Activated T-helper 1 cell treated with anti-CD3 and anti-CD28 coated beads, Interleukin-12 subunit alpha, Interleukin-12 subunit beta, Interleukin-2, Interleukin-4 antibody, amounts not matched to agents 30 ng/mL and 10 ng/mL and 1 ng/mL, durations not matched to agents 14 hours and 24 hours and 36 hours (primary cell): Measurements from ENCODE around the gene ZNF729. TPM values are rescaled to one million over a fixed set of nuclear protein-coding genes. Genes with fewer than 3 reads are reported as not detected.
"Not testable (repeated sequence)": the region's sequence is repeated elsewhere in the genome, so short reads cannot be mapped to it uniquely, and the experiment has no call there.

Experiments
- DNase-seq: peaks from one replicate; pipeline ENCODE4 v3.0.0; 2021; ENCODE audit warnings: low spot score
- H3K27ac Mint-ChIP-seq: one replicate; pipeline ENCODE4 v1.8.0; 2021; ENCODE audit warnings: mild to moderate bottlenecking, mixed read lengths
- H3K27me3 Mint-ChIP-seq: one replicate; pipeline ENCODE4 v1.8.0; 2022; ENCODE audit warnings: mild to moderate bottlenecking, moderate library complexity, mixed read lengths; ENCODE audit not compliant: insufficient read depth
- H3K36me3 Mint-ChIP-seq: one replicate; pipeline ENCODE4 v1.8.0; 2021; ENCODE audit warnings: low read depth, mixed read lengths
- H3K4me1 Mint-ChIP-seq: one replicate; pipeline ENCODE4 v1.8.0; 2021; ENCODE audit warnings: low read depth, mixed read lengths
- H3K4me3 Mint-ChIP-seq: one replicate; pipeline ENCODE4 v1.8.0; 2021; ENCODE audit warnings: mild to moderate bottlenecking, moderate library complexity, mixed read lengths
- H3K9me3 Mint-ChIP-seq: one replicate; pipeline ENCODE4 v1.8.0; 2021; ENCODE audit warnings: mixed read lengths
- intact Hi-C: fragments of 100-400 bp; cut with micrococcal nuclease; formaldehyde crosslinking; loops from one replicate; pipeline ENCODE4 v1.15.1; 2024
- total RNA-seq: library from RNA; stranded (reverse); gene quantifications from 2 replicates; pipeline ENCODE4 v1.2.3, GENCODE V29; 2022

The ZNF729 gene
- total RNA-seq: not detected in 2 replicates

GRCh38 chr19:22286151-22286810 lies at the start of gene ZNF729:
Gene ZNF729 (plus strand): TSS chr19:22286441. CDS start chr19:22286526, 85 bp downstream.
- H3K27me3 Mint-ChIP-seq: no peaks in the 10 kb centered on the region
- intact Hi-C loops: no loop called here
- no peaks in the 10 kb centered on the region for H3K36me3 Mint-ChIP-seq
- H3K4me1 Mint-ChIP-seq: no peaks in the 10 kb centered on the region
- H3K4me3 Mint-ChIP-seq: no peak within 1 kb of the TSS
- H3K27ac Mint-ChIP-seq: no peak within 1 kb of the TSS
- peaks cover 54% of the 10 kb centered on the region for H3K9me3 Mint-ChIP-seq
- DNase-seq: no peak

GRCh38 chr19:22256856-22257255 lies 29.4 kb upstream of the ZNF729 start:
- intact Hi-C loops: no loop called here
- H3K27ac Mint-ChIP-seq: no peak overlapping the region
- H3K4me1 Mint-ChIP-seq: no peaks in the 10 kb centered on the region
- DNase-seq: no peak
- no peak overlapping the region for H3K4me3 Mint-ChIP-seq
- no peaks in the 10 kb centered on the region for H3K36me3 Mint-ChIP-seq
- H3K27me3 Mint-ChIP-seq: no peaks in the 10 kb centered on the region
- peaks cover 69% of the 10 kb centered on the region for H3K9me3 Mint-ChIP-seq

- Mint-ChIP-seq H3K9me3 (peaks cover 65% of the 10 kb centered on the region), H3K4me1 (no peaks in the 10 kb centered on the region), H3K27me3 (no peaks in the 10 kb centered on the region), H3K27ac (no peak overlapping the region), H3K4me3 (no peak overlapping the region), H3K36me3 (no peaks in the 10 kb centered on the region)
- DNase-seq: no peak
- intact Hi-C loops: no loop called here
Observed at GRCh38 chr19:22257381-22257780, 28.9 kb upstream of the ZNF729 start.

GRCh38 chr19:22257916-22258315 lies 28.3 kb upstream of the ZNF729 start:
- H3K9me3 Mint-ChIP-seq: peaks cover 63% of the 10 kb centered on the region
- H3K4me3 Mint-ChIP-seq: no peak overlapping the region
- no peak overlapping the region for H3K27ac Mint-ChIP-seq
- H3K4me1 Mint-ChIP-seq: no peaks in the 10 kb centered on the region
- H3K27me3 Mint-ChIP-seq: no peaks in the 10 kb centered on the region
- no peak for DNase-seq
- H3K36me3 Mint-ChIP-seq: no peaks in the 10 kb centered on the region
- intact Hi-C loops: no loop called here

GRCh38 chr19:22260499-22260898 lies 25.7 kb upstream of the ZNF729 start:
- Mint-ChIP-seq H3K27ac (no peak overlapping the region), H3K4me1 (no peaks in the 10 kb centered on the region), H3K4me3 (no peak overlapping the region), H3K27me3 (no peaks in the 10 kb centered on the region), H3K36me3 (no peaks in the 10 kb centered on the region), H3K9me3 (peaks cover 59% of the 10 kb centered on the region)
- intact Hi-C loops: no loop called here
- DNase-seq: no peak

GRCh38 chr19:22261596-22261995 lies 24.6 kb upstream of the ZNF729 start:
- Mint-ChIP-seq H3K9me3 (peaks cover 55% of the 10 kb centered on the region), H3K36me3 (no peaks in the 10 kb centered on the region), H3K27me3 (no peaks in the 10 kb centered on the region), H3K4me3 (no peak overlapping the region), H3K4me1 (no peaks in the 10 kb centered on the region), H3K27ac (no peak overlapping the region)
- DNase-seq: no peak
- intact Hi-C loops: no loop called here

GRCh38 chr19:22263121-22263520 lies 23.1 kb upstream of the ZNF729 start:
- intact Hi-C loops: no loop called here

GRCh38 chr19:22321554-22321953 lies 35.3 kb downstream of the ZNF729 start:
- H3K4me3 Mint-ChIP-seq, DNase-seq, H3K27ac Mint-ChIP-seq, H3K36me3 Mint-ChIP-seq, intact Hi-C loops, H3K4me1 Mint-ChIP-seq, H3K27me3 Mint-ChIP-seq: not testable (repeated sequence)
- H3K9me3 Mint-ChIP-seq: peaks cover 50% of the 10 kb centered on the region

More at GRCh38 chr19:22263121-22263520, 23.1 kb upstream of the ZNF729 start:
- Mint-ChIP-seq H3K36me3 (no peaks in the 10 kb centered on the region), H3K4me3 (no peak overlapping the region), H3K4me1 (no peaks in the 10 kb centered on the region), H3K27me3 (no peaks in the 10 kb centered on the region), H3K9me3 (peaks cover 54% of the 10 kb centered on the region), H3K27ac (no peak overlapping the region)
- DNase-seq: no peak

GRCh38 chr19:22326219-22326618 lies 40.0 kb downstream of the ZNF729 start:
- Mint-ChIP-seq H3K27ac (no peak overlapping the region), H3K27me3 (no peaks in the 10 kb centered on the region), H3K36me3 (no peaks in the 10 kb centered on the region), H3K4me3 (no peak overlapping the region), H3K9me3 (peaks cover 88% of the 10 kb centered on the region), H3K4me1 (no peaks in the 10 kb centered on the region)
- no peak for DNase-seq
- intact Hi-C loops: no loop called here

GRCh38 chr19:22327321-22327720 lies 41.1 kb downstream of the ZNF729 start:
- H3K36me3 Mint-ChIP-seq: no peaks in the 10 kb centered on the region
- intact Hi-C loops: no loop called here
- no peaks in the 10 kb centered on the region for H3K27me3 Mint-ChIP-seq
- H3K4me1 Mint-ChIP-seq: no peaks in the 10 kb centered on the region
- no peak for DNase-seq
- H3K27ac Mint-ChIP-seq: no peak overlapping the region
- H3K4me3 Mint-ChIP-seq: no peak overlapping the region
- peaks cover 93% of the 10 kb centered on the region for H3K9me3 Mint-ChIP-seq

- Mint-ChIP-seq H3K9me3 (peaks cover 85% of the 10 kb centered on the region), H3K36me3 (no peaks in the 10 kb centered on the region), H3K27me3 (no peaks in the 10 kb centered on the region), H3K4me1 (no peaks in the 10 kb centered on the region), H3K27ac (no peak overlapping the region), H3K4me3 (no peak overlapping the region)
- no peak for DNase-seq
- intact Hi-C loops: no loop called here
Observed at GRCh38 chr19:22331521-22331920, 45.3 kb downstream of the ZNF729 start.

GRCh38 chr19:22332924-22333323 lies 46.7 kb downstream of the ZNF729 start:
- Mint-ChIP-seq H3K4me3 (no peak overlapping the region), H3K4me1 (no peaks in the 10 kb centered on the region), H3K27ac (no peak overlapping the region), H3K27me3 (no peaks in the 10 kb centered on the region), H3K9me3 (peaks cover 83% of the 10 kb centered on the region), H3K36me3 (no peaks in the 10 kb centered on the region)
- DNase-seq: no peak
- intact Hi-C loops: no loop called here

GRCh38 chr19:22335716-22336115 lies 49.5 kb downstream of the ZNF729 start:
- intact Hi-C loops: no loop called here
- no peaks in the 10 kb centered on the region for H3K36me3 Mint-ChIP-seq
- peaks cover 77% of the 10 kb centered on the region for H3K9me3 Mint-ChIP-seq
- no peak overlapping the region for H3K4me3 Mint-ChIP-seq
- no peak overlapping the region for H3K27ac Mint-ChIP-seq
- DNase-seq: no peak
- no peaks in the 10 kb centered on the region for H3K27me3 Mint-ChIP-seq
- H3K4me1 Mint-ChIP-seq: no peaks in the 10 kb centered on the region

GRCh38 chr19:22354665-22355064 lies 68.4 kb downstream of the ZNF729 start:
- H3K4me1 Mint-ChIP-seq: no peaks in the 10 kb centered on the region
- peaks cover 59% of the 10 kb centered on the region for H3K9me3 Mint-ChIP-seq
- H3K4me3 Mint-ChIP-seq: no peak overlapping the region
- no peaks in the 10 kb centered on the region for H3K27me3 Mint-ChIP-seq
- no peak overlapping the region for H3K27ac Mint-ChIP-seq
- H3K36me3 Mint-ChIP-seq: no peaks in the 10 kb centered on the region
- intact Hi-C loops: no loop called here
- no peak for DNase-seq
